ES-I3 (cell line): ENCODE measurements around the gene SHISA4.

ENCODE experiments used
- H3K36me3 ChIP-seq: 2 replicates; pipeline ENCODE4 v1.6.1; 2013; ENCODE audit warnings: mild to moderate bottlenecking, low read length, control low read depth, moderate library complexity; ENCODE audit not compliant: insufficient read depth
- H3K4me1 ChIP-seq: 2 replicates; pipeline ENCODE4 v1.6.1; 2013; ENCODE audit warnings: mild to moderate bottlenecking, control low read depth, low read length; ENCODE audit not compliant: insufficient read depth
- H3K9ac ChIP-seq: 2 replicates; pipeline ENCODE4 v1.6.1; 2013; ENCODE audit warnings: low read depth, mild to moderate bottlenecking, low read length, moderate library complexity
- H3K9me3 ChIP-seq: 2 replicates; pipeline ENCODE4 v1.6.1; 2013; ENCODE audit warnings: mild to moderate bottlenecking, low read length, moderate library complexity; ENCODE audit not compliant: control insufficient read depth, insufficient read depth

SHISA4 gene

DNA sequence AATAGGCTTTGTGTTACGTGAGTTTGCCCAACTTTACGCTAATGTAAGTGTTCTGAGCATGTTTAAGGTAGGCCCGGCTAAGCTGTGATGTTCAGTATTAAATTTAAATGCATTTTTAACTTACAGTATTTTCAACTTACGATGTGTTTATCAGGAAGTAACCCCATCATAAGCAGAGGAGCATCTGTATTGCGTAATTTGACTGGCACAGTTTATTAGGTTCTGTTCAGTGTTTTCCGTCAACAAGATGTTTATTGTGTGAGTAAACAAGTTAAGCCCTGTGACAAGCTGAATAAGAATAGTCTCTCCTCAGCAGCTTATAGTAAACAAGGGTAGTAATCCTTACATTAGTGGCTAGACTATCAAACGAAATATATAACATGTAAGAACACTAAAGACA, 27.2 kb upstream of the SHISA4 start:
- H3K36me3 ChIP-seq: peaks cover 25% of the 10 kb centered on the region

DNA sequence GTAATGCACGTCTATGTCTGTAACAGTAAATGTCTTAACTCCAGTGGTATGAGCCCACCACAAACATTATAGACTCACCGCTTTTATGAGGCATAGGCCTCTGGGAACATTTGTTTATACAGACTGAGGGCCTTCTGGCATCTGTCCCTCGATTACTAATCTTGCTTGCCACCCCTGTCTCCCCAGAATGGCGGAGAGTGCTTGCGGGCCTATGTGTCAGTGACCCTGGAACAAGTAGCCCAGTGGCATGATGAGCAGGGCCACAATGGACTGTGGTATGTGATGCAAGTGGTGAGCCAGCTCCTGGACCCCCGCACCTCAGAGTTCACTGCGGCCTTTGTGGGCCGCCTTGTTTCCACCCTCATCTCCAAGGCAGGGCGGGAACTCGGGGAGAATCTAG, 18.3 kb upstream of the SHISA4 start:
- no peaks in the 10 kb centered on the region for H3K9me3 ChIP-seq
- H3K9ac ChIP-seq: no peak overlapping the region
- H3K4me1 ChIP-seq: no peaks in the 10 kb centered on the region
- peaks cover 36% of the 10 kb centered on the region for H3K36me3 ChIP-seq

More for the DNA sequence above, 27.2 kb upstream of the SHISA4 start:
- no peaks in the 10 kb centered on the region for H3K4me1 ChIP-seq
- H3K9me3 ChIP-seq: no peaks in the 10 kb centered on the region
- no peak overlapping the region for H3K9ac ChIP-seq

DNA sequence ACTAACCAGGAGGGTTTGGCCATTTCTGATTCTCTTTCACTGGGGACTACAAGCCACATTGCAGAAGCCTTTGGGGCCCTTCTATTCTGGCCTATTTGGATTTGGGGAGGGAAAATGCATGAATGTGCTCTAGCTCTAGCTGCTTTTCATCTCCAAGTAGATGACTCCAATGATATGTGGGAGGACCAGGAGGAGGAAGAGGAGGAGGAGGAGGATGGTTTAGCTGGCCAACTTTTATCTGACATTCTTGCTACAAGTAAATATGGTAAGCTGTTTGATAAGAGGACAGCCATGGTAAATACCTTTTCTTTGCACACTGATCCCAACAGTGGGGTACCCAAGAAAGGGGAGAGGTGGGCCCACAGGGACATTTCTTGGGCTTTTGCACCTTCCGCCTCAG, 14.0 kb upstream of the SHISA4 start:
- peaks cover 18% of the 10 kb centered on the region for H3K36me3 ChIP-seq
- H3K9ac ChIP-seq: no peak overlapping the region
- H3K9me3 ChIP-seq: no peaks in the 10 kb centered on the region
- H3K4me1 ChIP-seq: no peaks in the 10 kb centered on the region

DNA sequence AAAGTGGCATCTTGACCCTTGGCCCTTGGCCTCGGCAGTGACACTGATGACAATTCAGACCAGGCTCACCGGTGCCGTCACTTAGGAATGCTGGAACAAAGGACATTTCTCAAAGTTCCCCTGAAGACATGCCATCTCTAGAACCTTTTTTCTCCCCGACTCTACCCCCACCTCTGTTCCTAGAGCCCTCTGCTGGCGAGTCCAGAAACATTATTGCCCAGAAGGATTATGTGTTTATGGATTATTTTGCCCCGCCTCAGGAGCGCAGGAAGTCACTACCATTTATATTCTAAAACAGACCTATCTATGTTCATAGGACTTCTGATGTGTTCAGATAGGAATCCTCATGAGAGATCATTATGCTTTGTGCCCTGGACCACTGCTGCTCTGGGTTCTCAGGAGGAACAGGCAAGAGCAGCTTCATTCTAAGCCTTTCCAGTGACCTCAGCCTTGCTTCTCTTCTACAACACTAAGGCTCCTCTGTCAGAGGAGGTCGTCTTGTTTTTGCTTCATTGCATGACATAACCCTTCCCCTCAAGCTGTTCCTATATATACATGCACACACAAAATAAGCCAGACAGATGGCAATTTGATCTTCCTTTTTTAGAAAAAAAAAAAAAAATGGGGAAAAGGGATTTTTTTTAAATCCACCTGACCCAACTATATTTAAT, 12.4 kb upstream of the SHISA4 start:
- H3K36me3 ChIP-seq: peaks cover 3% of the 10 kb centered on the region
- no peaks in the 10 kb centered on the region for H3K9me3 ChIP-seq
- no peak overlapping the region for H3K9ac ChIP-seq
- H3K4me1 ChIP-seq: 0 out of 2 replicates have a peak, but pooled peaks cover 2% of the 10 kb centered on the region

DNA sequence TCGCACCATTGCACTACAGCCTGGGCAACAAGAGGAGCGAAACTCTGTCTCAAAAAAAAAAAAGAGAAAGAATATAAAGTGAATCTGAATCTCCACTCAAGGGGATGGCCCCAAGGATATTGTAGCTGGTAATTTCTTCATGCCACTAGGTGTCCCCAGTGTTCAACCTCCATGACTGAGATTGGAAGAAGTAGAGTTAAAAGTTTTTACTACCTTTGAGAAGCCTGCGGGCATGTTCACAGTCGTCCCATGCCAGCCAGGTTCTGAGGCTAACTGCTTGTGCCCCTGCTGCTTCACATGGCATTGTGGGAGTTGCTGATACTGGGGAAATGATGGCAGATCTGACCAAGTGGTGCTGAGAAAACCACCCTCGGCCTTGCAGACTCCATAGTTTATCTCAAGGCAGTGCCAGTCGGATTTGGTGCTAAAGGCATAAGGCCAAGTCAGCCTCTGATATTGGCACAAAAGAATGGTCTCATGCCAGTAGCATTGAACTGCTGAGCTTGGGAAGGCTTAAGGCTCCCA, 10.8 kb upstream of the SHISA4 start:
- Histone ChIP-seq H3K9me3 (no peaks in the 10 kb centered on the region), H3K9ac (no peak overlapping the region), H3K4me1 (peaks cover 10% of the 10 kb centered on the region), H3K36me3 (peaks cover 3% of the 10 kb centered on the region; the same call in 1 of the 2 replicates)

DNA sequence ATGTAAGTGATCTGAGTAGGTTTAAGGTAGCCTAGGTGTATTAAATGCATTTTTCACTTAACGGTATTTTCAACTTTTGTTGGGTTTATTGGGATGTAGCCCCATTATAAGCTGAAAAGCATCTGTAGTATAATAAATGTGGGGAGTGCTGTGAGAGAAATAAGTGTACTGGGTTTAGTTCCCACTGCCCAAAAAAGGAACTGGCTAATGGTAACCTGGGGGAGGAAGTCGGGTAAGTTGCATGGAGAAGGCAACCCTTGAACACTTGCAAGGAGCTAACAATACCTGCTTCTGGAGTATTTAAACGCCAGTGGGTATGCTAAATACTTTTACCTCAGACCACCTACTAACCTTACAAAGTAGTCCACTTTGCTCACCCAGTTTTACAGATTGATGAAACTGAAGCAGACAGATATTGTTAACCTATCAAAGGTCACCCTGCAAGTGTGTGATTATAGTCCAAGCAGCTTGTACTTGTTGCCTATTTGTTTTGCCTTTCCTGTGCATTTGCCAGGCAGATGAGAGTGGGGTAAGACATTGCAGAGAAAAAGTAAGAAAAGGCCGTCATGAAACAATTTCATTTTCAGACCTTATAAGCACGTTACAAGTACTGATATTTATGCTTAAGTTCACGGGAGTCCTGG, 7.6 kb upstream of the SHISA4 start:
- H3K4me1 ChIP-seq: peaks cover 29% of the 10 kb centered on the region
- no peaks in the 10 kb centered on the region; the same call in 1 of the 2 replicates for H3K36me3 ChIP-seq
- no peaks in the 10 kb centered on the region for H3K9me3 ChIP-seq
- no peak overlapping the region for H3K9ac ChIP-seq

DNA sequence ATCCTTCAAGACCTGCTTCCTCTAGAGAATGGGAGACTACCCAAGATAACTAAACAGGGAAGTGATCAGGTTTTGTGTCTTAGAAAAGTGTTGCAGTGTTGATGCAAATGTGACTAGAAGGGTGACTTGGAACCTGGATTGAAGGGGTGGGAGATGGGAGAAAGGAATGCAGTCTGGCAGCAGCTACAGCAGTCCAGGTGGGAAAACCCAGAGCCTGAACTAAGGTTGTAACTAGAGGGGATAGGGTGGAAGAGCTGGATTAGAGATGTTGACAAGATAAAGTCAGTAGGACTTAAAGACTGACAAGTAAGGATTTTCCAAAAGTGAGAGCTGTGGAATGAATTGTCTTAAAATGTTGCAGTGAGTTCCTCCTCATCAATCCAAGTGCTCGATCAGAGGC, 7.1 kb upstream of the SHISA4 start:
- no peaks in the 10 kb centered on the region for H3K9me3 ChIP-seq
- H3K36me3 ChIP-seq: no peaks in the 10 kb centered on the region; the same call in 1 of the 2 replicates
- H3K4me1 ChIP-seq: peaks cover 29% of the 10 kb centered on the region
- no peak overlapping the region for H3K9ac ChIP-seq

DNA sequence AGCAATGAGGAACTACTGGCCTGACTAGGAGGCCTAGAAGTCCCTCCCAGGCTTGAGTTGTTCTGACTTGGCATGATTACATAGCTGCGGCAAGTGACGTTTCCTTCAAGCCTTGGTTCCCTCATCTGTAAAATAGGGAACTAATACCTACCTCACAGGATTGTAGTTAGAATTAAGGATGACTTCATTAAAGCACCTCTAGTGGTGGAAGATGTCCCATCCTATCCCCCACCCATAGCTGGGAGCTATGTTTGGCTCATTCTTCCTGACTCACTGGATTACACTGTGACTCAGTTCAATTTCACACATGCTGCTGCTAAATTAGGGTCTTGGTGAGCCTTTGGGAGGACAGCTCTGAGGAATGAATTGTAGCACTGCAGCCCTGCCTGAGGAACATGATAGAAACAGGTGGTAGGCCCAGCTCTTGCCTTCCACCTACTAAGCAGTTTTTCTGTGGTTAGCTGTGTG, 6.0 kb upstream of the SHISA4 start:
- H3K9ac ChIP-seq: no peak overlapping the region
- H3K9me3 ChIP-seq: no peaks in the 10 kb centered on the region
- no peaks in the 10 kb centered on the region; the same call in 1 of the 2 replicates for H3K36me3 ChIP-seq
- peaks cover 29% of the 10 kb centered on the region for H3K4me1 ChIP-seq

DNA sequence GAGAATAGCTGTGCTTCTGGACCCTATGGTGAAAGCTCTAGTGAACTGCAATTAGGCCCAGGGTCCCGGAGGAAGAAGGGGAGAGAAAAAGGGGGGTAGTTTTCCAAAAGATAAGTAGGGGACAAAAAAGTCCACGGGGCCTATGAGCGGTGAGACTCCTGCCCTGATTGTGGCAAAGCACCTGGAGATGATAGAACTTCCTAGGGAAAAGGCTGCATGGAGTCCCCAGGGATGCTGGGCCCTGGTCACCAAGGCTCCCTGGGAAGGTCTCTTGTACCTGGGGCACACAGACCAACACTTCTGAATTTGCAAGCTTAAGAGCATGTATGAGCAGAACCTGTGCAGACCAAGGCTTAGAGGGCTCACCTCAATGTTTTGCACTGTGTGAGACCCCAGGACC, 5.4 kb upstream of the SHISA4 start:
- no peak overlapping the region for H3K9ac ChIP-seq
- H3K36me3 ChIP-seq: no peaks in the 10 kb centered on the region; the same call in 1 of the 2 replicates
- H3K9me3 ChIP-seq: no peaks in the 10 kb centered on the region
- peaks cover 29% of the 10 kb centered on the region for H3K4me1 ChIP-seq

DNA sequence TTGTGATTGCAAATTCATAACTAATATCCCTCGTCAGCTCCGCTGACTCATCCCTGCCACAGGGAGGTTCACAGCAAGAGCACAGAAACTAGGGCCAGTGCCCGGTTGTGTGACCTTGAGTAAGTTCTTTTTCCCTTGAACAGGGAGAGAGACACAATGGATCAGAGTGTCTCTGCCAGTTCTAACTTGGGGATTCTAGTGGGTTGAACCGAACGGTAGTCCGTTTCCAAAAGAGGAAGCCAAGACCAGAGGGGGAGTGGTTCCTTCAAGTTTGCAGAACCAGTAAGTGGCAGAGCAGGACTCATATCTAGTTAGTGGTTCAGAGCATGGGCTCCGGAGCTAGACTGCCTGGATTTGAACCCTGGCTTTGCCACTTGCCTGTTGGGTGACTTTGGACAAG, 4.9 kb upstream of the SHISA4 start:
- H3K36me3 ChIP-seq: no peaks in the 10 kb centered on the region
- H3K9ac ChIP-seq: no peak overlapping the region
- H3K4me1 ChIP-seq: peaks cover 29% of the 10 kb centered on the region
- no peaks in the 10 kb centered on the region for H3K9me3 ChIP-seq

DNA sequence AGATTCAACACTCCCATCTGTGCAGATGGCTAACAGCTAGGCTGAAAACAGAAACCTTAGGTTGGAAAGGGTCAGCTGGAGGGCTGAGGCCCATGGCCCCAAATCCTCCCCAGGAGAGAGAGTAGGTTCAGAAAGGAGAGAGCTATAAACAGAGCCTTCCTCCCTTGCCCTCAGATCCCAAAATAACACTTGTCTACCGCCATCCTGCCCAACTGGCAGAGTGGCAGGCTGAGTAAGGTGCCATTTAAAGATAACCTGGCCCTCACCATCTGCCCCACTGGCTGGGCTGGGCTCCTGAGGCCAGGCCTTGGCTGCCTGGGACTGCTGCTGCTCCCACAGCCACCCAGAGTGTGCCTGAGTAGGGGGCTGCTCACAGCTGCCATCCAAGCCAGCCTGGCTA, 4.3 kb upstream of the SHISA4 start:
- Histone ChIP-seq H3K9ac (no peak overlapping the region), H3K9me3 (no peaks in the 10 kb centered on the region), H3K36me3 (no peaks in the 10 kb centered on the region), H3K4me1 (peaks cover 29% of the 10 kb centered on the region)

DNA sequence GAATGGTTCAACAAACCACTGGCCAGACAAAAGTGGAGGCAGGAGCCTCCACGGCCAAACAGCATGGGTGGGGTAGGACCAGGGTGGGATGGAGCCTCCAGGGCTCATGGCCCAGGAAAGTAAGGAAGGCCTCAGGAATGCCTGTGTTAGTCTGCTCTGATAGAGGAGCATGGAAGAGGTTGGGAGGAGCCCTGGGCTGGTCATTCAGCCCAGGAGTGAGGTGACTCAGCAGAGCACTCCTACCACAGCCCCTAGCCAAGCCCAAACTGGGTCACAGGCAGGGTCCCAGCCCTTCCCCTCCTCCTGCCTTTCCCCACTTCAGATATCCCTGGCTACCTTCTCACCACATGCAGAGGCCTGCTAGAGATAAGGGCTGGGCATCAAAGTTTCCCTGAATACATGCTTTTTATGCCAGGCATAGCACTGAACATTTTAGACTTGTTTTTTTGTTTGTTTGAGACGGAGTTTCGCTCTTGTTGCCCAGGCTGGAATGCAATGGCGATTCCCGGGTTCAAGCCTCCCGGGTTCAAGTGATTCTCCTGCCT, 3.1 kb upstream of the SHISA4 start:
- Histone ChIP-seq H3K9ac (no peak overlapping the region), H3K4me1 (peaks cover 29% of the 10 kb centered on the region), H3K36me3 (no peaks in the 10 kb centered on the region), H3K9me3 (no peaks in the 10 kb centered on the region)

DNA sequence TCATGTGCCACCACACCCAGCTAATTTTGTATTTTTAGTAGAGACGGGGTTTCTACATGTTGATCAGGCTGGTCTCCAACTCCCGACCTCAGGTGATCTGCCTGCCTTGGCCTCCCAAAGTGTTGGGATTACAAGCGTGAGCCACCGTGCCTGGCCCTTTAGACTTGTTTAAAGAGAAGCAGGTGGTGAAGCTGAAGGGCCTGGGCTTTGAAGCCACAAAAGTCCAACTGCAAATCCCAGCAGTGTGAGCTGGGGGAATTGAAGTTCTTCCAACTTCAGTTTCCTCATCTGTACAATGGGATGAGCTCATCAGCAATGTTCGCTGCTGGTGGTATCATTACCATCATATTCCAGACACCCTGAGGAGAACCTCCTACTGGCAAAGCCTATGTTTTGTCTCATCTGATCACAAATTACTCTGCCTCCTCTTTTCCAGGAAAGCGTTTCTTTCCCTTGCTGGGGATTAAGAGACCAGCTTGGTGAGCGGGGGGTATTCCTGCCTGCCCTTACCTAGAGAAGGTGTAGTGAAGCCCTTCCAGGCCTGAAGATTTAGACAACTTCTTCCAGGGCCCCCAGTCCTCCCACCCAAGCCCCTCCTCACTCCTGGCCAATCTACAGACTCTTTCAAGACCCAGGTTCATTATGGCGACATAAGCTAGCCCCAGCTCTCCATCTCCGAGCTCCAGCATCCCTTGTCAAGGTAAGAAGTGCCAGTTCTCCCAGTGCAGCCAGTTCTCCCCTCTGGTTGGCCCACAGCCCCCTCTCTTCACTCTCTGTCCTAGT, 2.4 kb upstream of the SHISA4 start:
- Histone ChIP-seq H3K4me1 (peaks cover 26% of the 10 kb centered on the region), H3K36me3 (no peaks in the 10 kb centered on the region), H3K9ac (no peak overlapping the region), H3K9me3 (no peaks in the 10 kb centered on the region)

DNA sequence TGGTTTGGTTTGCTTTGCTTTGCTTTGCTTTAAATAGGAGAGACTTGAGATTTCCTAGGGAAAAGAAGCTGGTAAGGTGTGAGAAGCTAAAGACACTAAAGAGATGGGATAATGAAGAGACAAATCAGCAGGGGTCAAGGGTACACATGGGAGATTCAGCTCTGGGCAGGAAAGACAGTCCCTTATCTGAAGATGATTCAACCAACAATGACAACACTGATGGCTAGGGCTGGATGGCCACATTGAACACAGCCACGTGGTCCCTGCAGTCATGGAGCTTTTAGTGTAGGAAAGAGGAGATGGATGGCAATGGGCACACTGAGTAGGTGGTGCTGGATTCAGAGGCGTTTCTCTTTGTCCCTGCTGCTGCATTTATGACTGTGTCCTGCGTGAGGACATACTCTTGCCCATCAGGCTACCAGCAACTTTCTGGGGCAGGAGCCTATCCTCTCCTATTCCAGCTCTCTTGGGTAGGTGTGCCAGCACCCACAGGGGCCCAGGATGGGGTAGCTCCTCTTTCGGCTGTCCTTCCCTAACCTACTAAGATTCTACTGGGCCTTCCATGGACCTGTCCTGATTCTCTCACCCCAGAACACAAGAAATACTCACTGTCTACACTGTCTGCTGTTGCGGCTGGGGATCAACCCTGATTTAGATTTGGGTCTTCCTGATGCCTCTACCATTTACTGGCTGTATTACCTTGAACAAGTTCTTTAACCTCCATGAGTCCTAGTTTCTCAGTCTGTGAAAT, 1.4 kb upstream of the SHISA4 start:
- Histone ChIP-seq H3K4me1 (peaks cover 23% of the 10 kb centered on the region), H3K9me3 (no peaks in the 10 kb centered on the region), H3K36me3 (no peaks in the 10 kb centered on the region), H3K9ac (no peak overlapping the region)
